HEK293T (cell line): Measurements from ENCODE around the gene LIMK1.

Source experiments
- FOXM1 ChIP-seq: fragments of 450-650 bp; IDR thresholded peaks from 2 replicates; pipeline ENCODE4 v1.6.1; 2017; ENCODE audit warnings: mild to moderate bottlenecking, borderline replicate concordance
- SP1 ChIP-seq: fragments of 450-650 bp; IDR thresholded peaks from 2 replicates; pipeline ENCODE4 v1.6.1; 2017

DNA sequence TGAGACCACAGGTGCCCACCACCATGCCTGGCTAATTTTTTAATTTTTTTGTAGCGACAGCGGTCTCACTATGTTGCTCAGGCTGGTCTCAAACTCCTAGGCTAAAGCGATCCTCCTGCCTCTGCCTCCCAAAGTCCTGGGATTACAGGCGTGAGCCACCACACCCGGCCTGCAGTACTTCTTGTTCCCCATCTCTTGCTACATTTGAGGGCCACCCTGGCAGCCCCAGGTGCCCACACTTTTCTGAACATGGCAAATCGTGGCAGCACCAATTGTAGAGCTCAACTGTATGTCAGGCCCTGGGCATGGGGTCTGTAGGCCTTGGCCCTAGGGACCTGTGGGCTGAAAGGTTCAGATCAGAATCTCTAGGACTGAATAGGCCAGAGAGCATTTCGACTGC, 25.1 kb upstream of the LIMK1 start:
- TF ChIP-seq FOXM1: no peak
- no peak for TF ChIP-seq SP1
